HEK293 (cell line): Measurements from ENCODE around the gene GJA10.

Experiments
- CTCF ChIA-PET: fragments of 350-600 bp; formaldehyde crosslinking; extraction: SDS; loops from one replicate; lab custom pipeline; 2021; ENCODE audit warnings: antibody characterized with exemption; lab: Yijun Ruan, JAX
- POLR2A ChIA-PET: fragments of 300-600 bp; formaldehyde crosslinking; extraction: SDS; loops from one replicate; lab custom pipeline; 2020; ENCODE audit warnings: antibody characterized with exemption, inconsistent platforms; lab: Yijun Ruan, JAX
- H3K27ac ChIP-seq: fragments of 200-500 bp; sonication (Bioruptor generic); 2 replicates; pipeline ENCODE4 v1.5.1; 2014; ENCODE audit warnings: low read depth, low read length, control low read depth, inconsistent platforms; ENCODE audit errors: extremely low read depth
- H3K36me3 ChIP-seq, 2 experiments: fragments of 200-500 bp in 1 of 2; sonication (Bioruptor generic) in 1 of 2; 1 replicate in 1 of 2; 2 replicates in 1 of 2; pipeline ENCODE4 v1.5.1; 2014 to 2017; ENCODE audit warnings: inconsistent platforms in 2 of 2, low read length in 2 of 2; ENCODE audit not compliant: control insufficient read depth in 2 of 2, insufficient read depth in 1 of 2
- H3K4me1 ChIP-seq: fragments of 200-500 bp; sonication (Bioruptor generic); 2 replicates; pipeline ENCODE4 v1.5.1; 2014; ENCODE audit warnings: mild to moderate bottlenecking, low read length, inconsistent platforms; ENCODE audit not compliant: control insufficient read depth, insufficient read depth
- H3K4me3 ChIP-seq: 2 replicates; pipeline ENCODE4 v1.5.1; 2011; ENCODE audit warnings: low read depth, mild to moderate bottlenecking, control low read depth, low read length, moderate library complexity
- H3K9me3 ChIP-seq: fragments of 200-500 bp; sonication (Bioruptor generic); 2 replicates; pipeline ENCODE4 v1.5.1; 2014; ENCODE audit warnings: low read depth, low read length, inconsistent platforms; ENCODE audit not compliant: control insufficient read depth, insufficient read depth
- GLI2 ChIP-seq: fragments of 450-650 bp; formaldehyde crosslinking; IDR thresholded peaks from 2 replicates; pipeline ENCODE4; 2017; ENCODE audit warnings: missing biosample characterization, missing genetic modification characterization, low read depth, borderline replicate concordance
- SETDB1 ChIP-seq: IDR thresholded peaks from one replicate; pipeline ENCODE4 v1.6.1; 2017; ENCODE audit warnings: mild to moderate bottlenecking, low read length, moderate library complexity, mixed read lengths; ENCODE audit not compliant: insufficient read length
- TRIM28 ChIP-seq: IDR thresholded peaks from 2 replicates; pipeline ENCODE4 v1.6.1; 2011; ENCODE audit warnings: low read length, control low read depth, borderline replicate concordance
- YY1 ChIP-seq: fragments of 450-650 bp; formaldehyde crosslinking; IDR thresholded peaks from 2 replicates; pipeline ENCODE4 v1.5.1; 2018; ENCODE audit warnings: missing biosample characterization, missing genetic modification characterization
- ZFP37 ChIP-seq: fragments of 450-650 bp; formaldehyde crosslinking; IDR thresholded peaks from 2 replicates; pipeline ENCODE4 v1.5.1; 2016; ENCODE audit warnings: missing biosample characterization, missing genetic modification characterization
- ZNF121 ChIP-seq: fragments of 450-650 bp; formaldehyde crosslinking; IDR thresholded peaks from 2 replicates; pipeline ENCODE4 v1.5.1; 2016; ENCODE audit warnings: missing biosample characterization, missing genetic modification characterization
- ZNF18 ChIP-seq: fragments of 450-650 bp; formaldehyde crosslinking; IDR thresholded peaks from 2 replicates; pipeline ENCODE4 v1.5.1; 2016; ENCODE audit warnings: missing biosample characterization, missing genetic modification characterization
- ZNF184 ChIP-seq: fragments of 450-650 bp; IDR thresholded peaks from 2 replicates; pipeline ENCODE4 v1.5.1; 2018; ENCODE audit warnings: missing biosample characterization, mild to moderate bottlenecking, missing genetic modification characterization
- ZNF394 ChIP-seq: fragments of 450-650 bp; formaldehyde crosslinking; IDR thresholded peaks from 2 replicates; pipeline ENCODE4 v1.5.1; 2016; ENCODE audit warnings: missing biosample characterization, missing genetic modification characterization, mild to moderate bottlenecking, moderate library complexity, borderline replicate concordance
- ZNF624 ChIP-seq: fragments of 450-650 bp; formaldehyde crosslinking; IDR thresholded peaks from 2 replicates; pipeline ENCODE4 v1.5.1; 2017; ENCODE audit warnings: missing biosample characterization, missing genetic modification characterization
- ZNF654 ChIP-seq: fragments of 450-650 bp; formaldehyde crosslinking; IDR thresholded peaks from 2 replicates; pipeline ENCODE4 v1.5.1; 2016; ENCODE audit warnings: low read depth, missing biosample characterization, missing genetic modification characterization

GJA10 gene

GRCh38 chr6:89944181-89944755 lies 50.0 kb downstream of the GJA10 start:
- no peak overlapping the region for H3K4me3 ChIP-seq
- no peak overlapping the region for H3K27ac ChIP-seq
- H3K4me1 ChIP-seq = no peaks in the 10 kb centered on the region
- H3K9me3 ChIP-seq = no peaks in the 10 kb centered on the region
- CTCF ChIA-PET = interaction anchor here (0.6 to 3.5 kb wide), 22 partner anchors 9 to 534 kb away, joined by 3 to 33 read pairs (median 4); no protein-coding TSS in a partner anchor
- H3K36me3 ChIP-seq = no peaks in the 10 kb centered on the region
- TF ChIP-seq YY1 (tag by site-specific recombination) (no peak), ZFP37 (tag by site-specific recombination) (no peak), ZNF624 (no peak), GLI2 (tag by site-specific recombination) (no peak), ZNF121 (tag by site-specific recombination) (no peak)
- POLR2A ChIA-PET = no interaction called here

DNA sequence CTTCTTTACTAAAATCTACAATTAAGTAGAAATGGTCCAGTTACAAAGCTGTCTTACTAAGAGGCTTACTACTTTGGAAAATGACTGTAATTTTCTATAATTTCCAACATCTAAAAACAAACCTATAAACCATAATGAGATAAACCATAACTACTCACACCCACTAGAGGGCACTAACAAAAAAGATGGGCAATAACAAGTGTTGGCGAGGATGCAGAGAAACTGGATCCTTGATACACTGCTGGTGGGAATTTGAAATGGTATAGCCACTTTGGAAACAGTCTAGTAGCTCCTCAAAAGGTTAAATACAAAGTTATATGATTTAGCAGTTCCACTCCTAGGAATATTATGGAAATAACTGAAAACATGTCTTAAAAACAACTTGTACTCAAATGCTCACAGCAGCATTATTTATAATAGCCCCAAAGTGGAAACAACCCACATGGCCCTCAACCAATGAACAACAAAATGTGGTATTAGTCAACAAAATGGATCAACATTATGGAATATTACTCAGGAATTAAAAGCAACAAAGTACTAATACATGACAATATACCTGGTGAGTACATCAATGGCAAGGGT lies 50.6 kb downstream of the GJA10 start:
- POLR2A ChIA-PET = no interaction called here
- CTCF ChIA-PET = interaction anchor here (0.6 to 3.5 kb wide), 25 partner anchors 8 to 1560 kb away, joined by 3 to 33 read pairs (median 3); no protein-coding TSS in a partner anchor
- no peaks in the 10 kb centered on the region for H3K4me1 ChIP-seq

More for the DNA sequence above, 50.6 kb downstream of the GJA10 start:
- H3K27ac ChIP-seq = no peak overlapping the region
- H3K36me3 ChIP-seq = peaks cover 0 to 3% of the 10 kb centered on the region in 2 experiments; a peak in 1 of 3 replicates
- H3K4me3 ChIP-seq = no peak overlapping the region
- TF ChIP-seq ZNF184 (tag by site-specific recombination) = peak; percentile 98
- peak; percentile 59; the same call in 1 of the 2 replicates for TF ChIP-seq TRIM28
- TF ChIP-seq ZFP37 (tag by site-specific recombination) = no peak
- TF ChIP-seq SETDB1 = peak; percentile 52
- TF ChIP-seq ZNF18 (tag by site-specific recombination) = no peak
- TF ChIP-seq ZNF654 (tag by site-specific recombination) = peak; percentile 11; the same call in 1 of the 2 replicates
- TF ChIP-seq ZNF394 (tag by site-specific recombination) = no peak
- TF ChIP-seq, all 188 proteins: peak for 4
- no peaks in the 10 kb centered on the region for H3K9me3 ChIP-seq
